WI38 (cell line): Measurements from ENCODE around the gene SORL1.

ENCODE experiments used
- H3K4me3 ChIP-seq: 2 replicates; pipeline ENCODE4 v1.5.1; 2011; ENCODE audit warnings: low read depth, mild to moderate bottlenecking, control low read depth, low read length
- TF ChIP-seq, protein P1 (sequence below): IDR thresholded peaks from 2 replicates; pipeline ENCODE4 v1.5.1; 2012; ENCODE audit warnings: low read depth, mild to moderate bottlenecking, control low read depth, low read length

Gene SORL1

GRCh38 chr11:121582296-121582695 is 130.2 kb downstream of the SORL1 start:
- no peak overlapping the region for H3K4me3 ChIP-seq

DNA sequence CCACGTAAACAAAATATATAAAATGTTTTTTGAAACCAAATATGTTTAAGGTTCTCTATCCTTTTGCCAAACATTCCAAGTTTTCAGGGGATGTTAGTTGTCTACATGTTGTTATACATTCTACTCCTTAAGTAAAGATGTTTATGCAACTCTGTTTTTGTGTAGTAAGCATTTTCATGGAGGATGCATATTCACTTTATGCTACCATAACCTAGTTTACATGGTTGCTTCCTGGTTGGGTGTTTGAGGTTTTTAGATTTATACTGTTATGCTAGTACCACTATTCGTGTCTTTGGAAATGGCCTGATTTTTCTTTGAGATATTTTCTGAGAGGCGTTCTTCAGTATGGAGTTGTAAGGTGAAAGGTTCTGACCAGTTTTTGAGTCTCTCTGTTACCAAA is 131.7 kb downstream of the SORL1 start:
- no peak overlapping the region for H3K4me3 ChIP-seq
- TF ChIP-seq, protein P1, sequence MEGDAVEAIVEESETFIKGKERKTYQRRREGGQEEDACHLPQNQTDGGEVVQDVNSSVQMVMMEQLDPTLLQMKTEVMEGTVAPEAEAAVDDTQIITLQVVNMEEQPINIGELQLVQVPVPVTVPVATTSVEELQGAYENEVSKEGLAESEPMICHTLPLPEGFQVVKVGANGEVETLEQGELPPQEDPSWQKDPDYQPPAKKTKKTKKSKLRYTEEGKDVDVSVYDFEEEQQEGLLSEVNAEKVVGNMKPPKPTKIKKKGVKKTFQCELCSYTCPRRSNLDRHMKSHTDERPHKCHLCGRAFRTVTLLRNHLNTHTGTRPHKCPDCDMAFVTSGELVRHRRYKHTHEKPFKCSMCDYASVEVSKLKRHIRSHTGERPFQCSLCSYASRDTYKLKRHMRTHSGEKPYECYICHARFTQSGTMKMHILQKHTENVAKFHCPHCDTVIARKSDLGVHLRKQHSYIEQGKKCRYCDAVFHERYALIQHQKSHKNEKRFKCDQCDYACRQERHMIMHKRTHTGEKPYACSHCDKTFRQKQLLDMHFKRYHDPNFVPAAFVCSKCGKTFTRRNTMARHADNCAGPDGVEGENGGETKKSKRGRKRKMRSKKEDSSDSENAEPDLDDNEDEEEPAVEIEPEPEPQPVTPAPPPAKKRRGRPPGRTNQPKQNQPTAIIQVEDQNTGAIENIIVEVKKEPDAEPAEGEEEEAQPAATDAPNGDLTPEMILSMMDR, result no peak

More at GRCh38 chr11:121582296-121582695, 130.2 kb downstream of the SORL1 start:
- TF ChIP-seq, protein P1, result no peak

- H3K4me3 ChIP-seq, result no peak overlapping the region
- TF ChIP-seq, protein P1, result no peak
Measured at GRCh38 chr11:121586750-121587149, 134.6 kb downstream of the SORL1 start.

DNA sequence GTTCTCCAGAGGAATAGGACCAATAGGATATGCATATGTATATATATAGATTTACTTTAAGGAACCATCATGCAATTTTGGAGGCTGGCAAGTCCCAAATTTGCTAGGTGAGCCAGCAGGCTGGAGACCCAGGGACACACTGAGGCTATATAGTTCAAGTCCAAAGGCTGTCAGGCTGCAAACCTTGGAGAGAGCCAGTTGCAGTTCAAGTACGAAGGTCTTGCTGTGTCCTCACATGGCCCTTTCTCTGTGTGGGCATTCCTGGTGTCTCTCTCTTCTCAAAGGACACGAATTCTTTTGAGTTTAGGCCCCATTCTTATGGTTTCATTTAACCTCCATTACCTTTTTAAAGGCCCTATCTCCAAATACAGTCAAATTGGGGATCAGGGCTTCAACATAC is 135.1 kb downstream of the SORL1 start:
- H3K4me3 ChIP-seq, result no peak overlapping the region
- TF ChIP-seq, protein P1, result no peak

- TF ChIP-seq, protein P1, result no peak
- H3K4me3 ChIP-seq, result no peak overlapping the region
Measured at GRCh38 chr11:121588747-121589146, 136.6 kb downstream of the SORL1 start.

GRCh38 chr11:121589946-121590537 is 137.9 kb downstream of the SORL1 start:
- TF ChIP-seq, protein P1, result no peak
- H3K4me3 ChIP-seq, result no peak overlapping the region

GRCh38 chr11:121590772-121591404 is 138.8 kb downstream of the SORL1 start:
- no peak overlapping the region for H3K4me3 ChIP-seq
- TF ChIP-seq, protein P1, result no peak
